COLO829 (cell line): ENCODE data around the gene VANGL1.

Experiments
- DNase-seq: peaks from one replicate; pipeline ENCODE4 v3.0.0; 2012; ENCODE audit warnings: low spot score

The VANGL1 gene

DNA sequence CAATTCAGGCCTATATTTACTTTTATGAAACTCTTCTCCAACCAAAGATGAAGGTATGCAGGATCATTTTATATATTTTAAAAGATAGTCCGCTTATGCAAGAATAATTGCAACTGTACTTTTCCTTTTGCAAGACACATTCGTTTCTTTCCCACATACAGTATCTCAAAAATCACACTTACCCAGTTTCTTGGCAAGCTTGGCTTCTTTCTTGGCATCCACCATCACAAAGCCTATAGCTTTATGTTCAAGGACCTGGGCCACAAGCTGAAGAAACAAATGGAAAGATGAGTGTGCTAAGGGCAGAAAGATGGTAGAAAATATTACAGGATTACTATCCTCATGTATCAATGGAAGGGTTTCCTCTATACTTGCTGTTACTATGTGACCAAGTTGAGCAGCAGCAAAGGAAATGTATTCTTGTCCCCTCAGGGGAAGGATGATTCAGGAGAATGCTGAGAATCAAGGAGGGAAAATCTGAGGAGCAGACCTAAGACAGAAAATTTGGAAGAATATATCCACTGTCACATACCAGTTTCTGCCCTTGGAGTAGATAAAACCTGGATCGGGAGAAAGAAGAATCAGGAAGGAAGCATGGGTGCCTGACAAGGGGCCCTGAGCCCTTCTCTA, 103.0 kb downstream of the VANGL1 start:
- DNase-seq: no peak

GRCh38 chr1:115746021-115746690, 104.4 kb downstream of the VANGL1 start:
- DNase-seq: no peak
